HCT116 (cell line): ENCODE results near the gene GRIK3.

ENCODE experiments used
- CEBPB ChIP-seq: IDR thresholded peaks from 2 replicates; pipeline ENCODE4 v1.6.1; 2012; ENCODE audit warnings: low read depth
- POLR2A ChIP-seq: IDR thresholded peaks from 2 replicates; pipeline ENCODE4 v1.7.0; 2011; ENCODE audit warnings: borderline replicate concordance; ENCODE audit not compliant: insufficient read depth, insufficient read length; ENCODE audit errors: extremely low read depth

DNA sequence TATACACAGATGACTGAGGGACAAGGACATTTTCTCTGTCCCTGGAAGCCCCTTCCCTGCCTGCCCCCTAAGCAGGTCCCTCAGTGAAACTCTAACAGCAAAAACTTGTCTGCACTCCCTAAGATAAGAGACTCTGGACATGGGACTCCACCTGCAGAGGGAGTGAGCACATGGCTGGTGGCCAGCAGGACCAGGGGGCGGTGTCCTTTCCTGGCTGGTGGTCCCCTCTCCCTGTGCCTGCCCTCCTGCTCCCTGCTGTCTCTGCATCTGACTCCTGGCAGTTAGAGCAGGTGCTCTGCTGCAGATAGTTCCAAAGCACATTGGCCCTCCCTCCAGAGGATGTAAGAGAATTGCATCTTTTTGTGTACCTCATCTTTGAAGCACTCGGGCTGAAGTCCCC is 215.5 kb downstream of the GRIK3 start:
- no peak for TF ChIP-seq POLR2A
- no peak for TF ChIP-seq CEBPB
